IPS DF 4.7 (cell line): ENCODE measurements around the gene BLVRA.
A peak's percentile ranks its signal among the peaks of the same experiment; 100 is the strongest.
"Not testable (repeated sequence)": the region's sequence is repeated elsewhere in the genome, so short reads cannot be mapped to it uniquely, and the experiment has no call there.

Experiments
- DNase-seq: peaks from one replicate; pipeline ENCODE4 v3.0.0-alpha.2; 2013; ENCODE audit warnings: low spot score; ENCODE audit errors: extremely low read depth

Gene BLVRA, protein sequence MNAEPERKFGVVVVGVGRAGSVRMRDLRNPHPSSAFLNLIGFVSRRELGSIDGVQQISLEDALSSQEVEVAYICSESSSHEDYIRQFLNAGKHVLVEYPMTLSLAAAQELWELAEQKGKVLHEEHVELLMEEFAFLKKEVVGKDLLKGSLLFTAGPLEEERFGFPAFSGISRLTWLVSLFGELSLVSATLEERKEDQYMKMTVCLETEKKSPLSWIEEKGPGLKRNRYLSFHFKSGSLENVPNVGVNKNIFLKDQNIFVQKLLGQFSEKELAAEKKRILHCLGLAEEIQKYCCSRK

DNA sequence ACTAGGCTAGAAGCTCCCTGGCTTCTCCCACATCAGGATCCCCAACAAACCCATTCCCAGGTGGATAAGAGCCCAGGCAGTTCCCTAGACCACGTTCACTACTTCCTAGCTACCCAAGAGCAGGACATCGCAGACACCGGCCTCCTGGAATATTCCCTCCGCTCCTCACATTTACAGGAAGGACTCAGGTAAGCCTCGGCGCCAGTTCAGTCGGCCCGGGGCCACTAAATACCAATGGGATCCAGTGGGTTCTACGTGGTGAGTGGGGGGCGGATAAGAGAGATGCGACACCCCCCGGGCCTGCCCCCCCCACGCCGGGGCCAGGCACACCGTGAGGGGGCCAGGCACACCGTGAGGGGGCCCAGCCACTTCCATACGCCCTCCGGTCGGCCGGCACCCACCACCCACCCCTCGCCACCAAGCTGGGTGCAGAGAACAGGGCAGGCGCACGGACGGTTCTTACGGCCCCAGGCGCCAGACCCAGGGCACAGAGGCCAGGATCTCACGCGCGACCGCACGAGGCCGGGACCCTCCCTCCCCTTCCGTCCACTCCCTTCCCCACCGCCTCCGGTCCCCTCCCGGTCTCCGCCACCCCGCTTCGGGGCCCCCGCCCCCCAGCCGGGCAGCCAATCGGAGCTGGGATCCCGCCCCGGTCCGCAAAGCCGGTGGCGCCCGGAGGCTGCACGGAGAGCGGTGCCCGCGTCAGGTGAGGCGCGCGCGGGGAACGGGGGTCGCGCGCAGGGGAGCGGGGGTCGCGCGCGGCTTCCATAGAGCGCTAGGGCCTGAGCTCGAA, at the start of gene BLVRA:
Gene BLVRA (plus strand): TSS at position 652 of the 793 bp plus-strand sequence. CDS start 12,479 bp downstream, outside the sequence.
- DNase-seq = no peak

DNA sequence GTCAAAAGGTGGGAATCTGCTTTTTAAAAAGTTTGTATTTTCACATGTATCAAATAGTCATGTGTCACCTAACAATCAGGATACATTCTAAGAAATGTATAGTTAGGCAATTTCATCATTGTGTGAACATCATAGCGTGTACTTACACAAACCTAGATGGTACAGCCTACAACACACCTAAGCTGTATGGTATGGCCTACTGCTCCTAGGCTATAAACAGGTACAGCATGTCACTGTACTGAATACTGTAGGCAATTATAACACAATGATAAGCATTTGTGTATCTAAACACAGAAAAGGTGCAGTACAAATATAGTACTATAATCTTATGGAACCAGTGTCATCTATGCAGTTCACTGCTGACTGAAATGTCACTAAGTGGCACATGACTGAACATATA, 47.0 kb upstream of the BLVRA start:
- DNase-seq = no peak

DNA sequence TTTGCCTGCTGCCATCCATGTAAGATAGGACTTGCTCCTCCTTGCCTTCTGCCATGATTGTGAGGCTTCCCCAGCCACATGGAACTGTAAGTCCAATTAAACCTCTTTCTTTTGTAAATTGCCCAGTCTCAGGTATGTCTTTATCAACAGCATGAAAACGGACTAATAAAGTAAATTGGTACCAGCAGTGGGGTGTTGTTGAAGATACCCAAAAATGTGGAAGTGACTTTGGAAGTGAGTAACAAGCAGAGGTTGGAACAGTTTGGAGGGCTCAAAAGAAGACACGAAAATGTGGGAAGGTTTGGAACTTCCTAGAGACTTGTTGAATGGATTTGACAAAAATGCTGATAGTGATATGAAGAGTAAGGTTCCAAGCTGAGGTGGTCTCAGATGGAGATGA, 42.5 kb upstream of the BLVRA start:
- not testable (repeated sequence) for DNase-seq

DNA sequence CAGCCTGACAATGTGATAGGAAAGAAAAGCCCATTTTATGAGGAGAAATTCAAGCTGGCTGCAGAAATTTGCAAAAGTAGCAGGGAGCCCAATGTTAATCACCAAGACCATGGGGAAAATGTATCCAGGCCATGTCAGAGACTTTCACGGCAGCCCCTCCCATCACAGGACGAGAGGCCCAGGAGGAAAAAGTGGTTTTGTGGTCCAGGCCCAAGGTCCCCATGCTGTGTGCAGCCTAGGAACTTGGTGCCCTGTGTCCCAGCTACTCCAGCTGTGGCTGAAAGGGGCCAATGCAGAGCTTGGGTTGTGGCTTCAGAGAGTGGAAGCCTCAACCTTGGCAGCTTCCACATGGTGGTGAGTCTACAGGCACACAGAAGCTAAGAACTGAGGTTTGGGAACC, 41.9 kb upstream of the BLVRA start:
- no peak for DNase-seq

DNA sequence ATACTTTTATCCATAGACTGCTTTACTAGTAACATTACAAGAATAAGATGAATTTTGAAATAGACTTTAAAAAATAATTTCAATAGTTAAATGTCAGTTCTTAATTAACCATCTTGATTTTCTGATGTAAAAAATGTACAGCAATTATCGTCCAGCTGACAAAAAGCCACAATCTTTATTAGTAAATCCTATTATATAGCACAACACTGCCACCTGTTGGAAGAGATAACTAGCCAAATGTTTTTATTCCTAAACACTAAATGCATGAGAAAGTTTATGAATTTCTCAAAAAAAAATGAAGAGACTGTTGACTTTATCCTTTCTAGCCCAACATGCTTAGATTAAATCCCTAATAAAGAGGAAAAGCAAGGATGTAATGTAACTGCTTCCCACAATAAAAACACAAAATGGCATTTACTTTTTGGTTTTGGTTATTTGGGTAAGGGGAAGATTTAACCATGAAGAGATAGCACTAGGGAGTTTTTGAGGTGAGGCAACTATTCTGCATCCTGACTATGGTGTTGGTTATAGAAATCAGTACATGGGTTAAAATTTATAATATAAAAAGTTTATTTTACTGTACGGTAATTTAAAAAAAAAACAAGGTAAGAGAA, 37.2 kb upstream of the BLVRA start:
- DNase-seq = no peak

DNA sequence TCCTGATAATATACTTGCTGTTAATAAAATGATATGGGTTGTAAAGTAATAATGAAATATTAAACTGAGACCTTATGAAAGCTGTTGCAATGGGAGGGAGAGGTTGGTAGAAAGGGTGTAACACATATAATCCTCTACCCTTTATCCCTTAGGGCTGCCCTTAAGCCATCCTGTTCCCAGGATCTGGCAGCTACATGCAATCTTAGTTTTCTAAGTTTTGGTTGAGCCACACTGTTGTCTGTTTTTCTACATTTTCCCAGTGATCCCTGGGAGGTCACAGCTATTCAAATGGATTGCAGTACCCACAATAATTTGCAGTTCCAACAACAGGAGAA, 35.5 kb upstream of the BLVRA start:
- DNase-seq = no peak

DNA sequence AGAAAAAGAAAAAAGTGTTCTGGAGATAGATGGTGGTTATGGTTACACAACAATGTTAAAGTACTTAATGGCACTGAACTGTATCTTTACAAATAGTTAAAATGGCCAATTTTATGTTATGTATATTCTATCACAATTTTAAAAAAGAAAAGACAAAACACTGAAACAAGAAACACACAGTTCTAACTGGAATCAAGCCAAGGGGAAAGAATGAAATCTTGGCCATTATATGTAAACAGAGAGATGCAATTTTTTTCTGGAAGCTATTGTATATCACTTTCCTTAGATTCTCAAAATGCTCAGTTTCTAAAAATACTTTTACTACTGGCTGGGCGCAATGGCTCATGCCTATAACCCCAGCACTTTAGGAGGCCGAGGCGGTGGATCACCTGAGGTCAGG, 33.2 kb upstream of the BLVRA start:
- no peak for DNase-seq

DNA sequence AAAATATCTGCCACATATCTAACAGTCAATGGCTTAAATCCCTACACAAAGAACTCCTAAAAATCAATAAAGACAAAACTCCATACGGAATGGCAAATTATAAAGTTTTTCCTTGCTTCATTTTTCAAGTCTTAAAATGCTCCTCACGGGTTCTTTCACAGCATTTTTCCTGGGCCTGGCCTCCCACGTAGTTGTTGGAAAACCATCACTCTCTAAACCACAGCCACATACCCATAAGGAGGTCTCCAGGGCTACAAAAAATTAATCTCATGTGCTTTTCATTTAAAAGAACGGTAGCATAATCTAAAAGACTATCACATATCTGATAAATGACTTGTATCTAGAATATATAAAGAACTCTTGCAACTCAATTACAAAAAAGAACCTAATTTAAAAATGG, 32.0 kb upstream of the BLVRA start:
- DNase-seq = no peak

DNA sequence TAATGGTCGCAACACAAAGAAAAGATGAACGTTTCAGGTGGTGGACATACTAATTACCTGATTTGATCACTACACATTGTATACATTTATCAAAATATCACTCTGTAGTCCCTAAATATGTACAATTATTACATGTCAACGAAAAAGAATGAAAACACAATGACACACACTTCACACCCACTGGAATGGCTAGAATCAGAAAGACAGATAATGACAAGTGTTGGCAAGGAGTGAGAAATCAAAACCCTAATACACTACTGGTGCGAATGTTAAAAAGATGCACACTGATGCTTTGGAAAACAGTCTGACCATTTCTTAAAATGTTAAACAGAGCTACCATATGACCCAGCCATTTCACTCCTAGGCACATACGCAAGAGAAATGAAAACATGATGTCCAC, 31.5 kb upstream of the BLVRA start:
- DNase-seq = no peak

DNA sequence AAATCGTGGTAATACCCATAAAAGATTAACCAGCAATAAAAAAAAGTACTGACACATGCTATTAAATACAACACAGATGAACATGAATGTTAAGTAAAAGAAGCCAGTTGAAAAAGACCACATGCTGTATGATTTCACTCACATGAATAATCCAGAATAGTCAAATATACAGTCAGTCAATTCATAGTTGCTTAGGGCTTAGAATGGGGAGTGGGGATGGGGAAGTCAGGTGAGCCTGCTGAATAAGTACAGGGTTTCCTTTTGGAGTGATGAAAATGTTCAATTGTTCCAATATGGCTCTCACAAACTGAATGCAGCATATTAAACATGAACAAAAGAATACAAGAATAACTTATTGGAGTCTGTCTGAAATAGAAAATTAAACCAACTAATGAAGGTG, 31.0 kb upstream of the BLVRA start:
- DNase-seq = no peak

DNA sequence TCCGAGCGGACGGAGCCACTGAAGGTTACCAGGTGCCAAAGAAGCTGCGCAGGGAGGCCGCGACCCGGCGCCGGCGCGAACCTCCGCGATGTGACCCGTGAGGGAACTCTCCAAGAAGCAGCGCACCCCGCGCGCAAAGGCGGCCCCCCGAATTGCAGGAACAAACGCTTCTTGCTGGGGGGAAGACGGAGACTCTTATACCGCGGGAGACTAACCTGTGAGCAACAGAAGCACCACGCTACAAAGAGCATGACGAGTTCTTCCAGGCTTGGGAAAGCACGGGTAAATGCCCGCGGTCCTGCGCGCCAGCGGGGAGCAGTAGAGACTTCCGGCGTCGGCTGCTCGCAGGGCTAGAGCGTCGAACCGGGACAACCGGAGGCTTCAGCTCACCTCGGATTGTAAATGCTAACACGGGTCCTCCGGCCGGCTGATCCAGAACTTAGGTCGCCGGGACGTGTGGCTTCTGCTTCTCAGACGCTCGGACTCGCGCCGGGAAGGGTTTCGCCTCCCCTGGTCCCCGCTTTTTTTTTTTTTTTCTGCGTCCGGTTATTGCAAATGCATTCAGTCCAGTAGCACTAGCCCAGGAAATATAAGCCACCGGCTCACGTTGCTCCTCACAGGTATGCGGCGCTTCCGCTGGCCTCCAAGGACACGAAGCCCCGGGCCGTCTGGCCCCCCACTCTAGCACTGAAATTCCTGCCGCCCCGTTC, 29.1 kb upstream of the BLVRA start, which contains the start of gene COA1:
Gene COA1 (minus strand): TSS at position 310 of the 710 bp plus-strand sequence. CDS start 80,909 bp downstream, outside the sequence.
- peak; percentile 53 for DNase-seq

DNA sequence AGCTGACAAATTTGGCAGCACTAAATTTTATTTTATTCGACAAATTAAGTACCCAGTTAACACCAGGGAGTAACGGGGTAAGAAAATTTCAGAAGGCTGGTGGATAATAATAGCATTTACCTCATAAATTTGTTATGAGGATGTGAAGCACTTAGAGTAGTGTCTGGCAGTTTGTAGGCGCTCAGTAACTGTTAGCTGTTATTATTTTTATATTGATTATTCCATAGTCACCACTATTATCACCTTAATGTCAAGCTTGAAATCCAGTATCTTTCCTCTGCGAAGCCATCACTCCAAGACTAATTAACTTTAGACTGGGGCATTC, 28.6 kb upstream of the BLVRA start:
- DNase-seq = no peak

DNA sequence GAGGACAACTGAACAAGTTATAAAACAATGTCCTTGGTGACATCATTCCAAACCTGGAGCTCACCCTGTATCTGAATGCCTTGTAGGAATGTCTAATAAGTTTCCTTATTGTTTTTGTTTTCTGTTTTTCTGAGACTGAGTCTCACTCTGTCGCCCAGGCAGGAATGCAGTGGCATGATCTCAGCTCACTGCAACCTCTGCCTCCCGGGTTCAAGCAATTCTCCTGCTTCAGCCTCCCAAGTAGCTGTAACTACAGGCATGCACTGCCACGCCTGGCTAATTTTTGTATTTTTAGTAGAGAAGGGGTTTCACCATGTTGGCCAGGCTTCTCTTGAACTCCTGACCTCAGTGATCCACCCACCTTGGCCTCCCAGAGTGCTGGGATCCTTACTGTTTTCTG, 27.0 kb upstream of the BLVRA start:
- DNase-seq = not testable (repeated sequence)

DNA sequence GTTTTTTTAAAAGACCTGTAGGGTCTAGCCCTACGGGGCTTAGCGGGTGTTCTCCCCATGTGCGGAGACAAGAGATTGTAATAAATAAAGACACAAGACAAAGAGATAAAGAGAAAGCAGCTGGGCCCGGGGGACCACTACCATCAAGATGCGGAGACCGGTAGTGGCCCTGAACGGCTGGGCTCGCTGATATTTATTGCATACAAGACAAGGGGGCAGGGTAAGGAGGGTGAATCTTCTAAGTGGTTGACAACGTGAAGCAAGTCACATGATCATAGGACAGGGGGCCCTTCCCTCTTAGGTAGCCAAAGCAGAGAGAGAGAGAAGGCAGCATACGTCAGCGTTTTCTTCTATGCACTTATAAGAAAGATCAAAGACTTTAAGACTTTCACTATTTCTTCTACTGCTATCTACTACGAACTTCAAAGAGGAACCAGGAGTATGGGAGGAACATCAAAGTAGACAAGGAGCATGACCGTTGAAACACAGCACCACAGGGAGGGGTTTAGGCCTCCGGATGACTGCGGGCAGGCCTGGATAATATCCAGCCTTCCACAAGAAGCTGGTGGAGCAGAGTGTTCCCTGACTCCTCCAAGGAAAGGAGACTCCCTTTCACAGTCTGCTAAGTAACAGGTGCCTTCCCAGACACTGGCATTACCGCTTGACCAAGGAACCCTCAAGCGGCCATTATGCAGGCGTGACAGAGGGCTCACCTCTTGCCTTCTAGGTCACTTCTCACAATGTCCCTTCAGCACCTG, 23.7 kb upstream of the BLVRA start:
- DNase-seq = not testable (repeated sequence)

DNA sequence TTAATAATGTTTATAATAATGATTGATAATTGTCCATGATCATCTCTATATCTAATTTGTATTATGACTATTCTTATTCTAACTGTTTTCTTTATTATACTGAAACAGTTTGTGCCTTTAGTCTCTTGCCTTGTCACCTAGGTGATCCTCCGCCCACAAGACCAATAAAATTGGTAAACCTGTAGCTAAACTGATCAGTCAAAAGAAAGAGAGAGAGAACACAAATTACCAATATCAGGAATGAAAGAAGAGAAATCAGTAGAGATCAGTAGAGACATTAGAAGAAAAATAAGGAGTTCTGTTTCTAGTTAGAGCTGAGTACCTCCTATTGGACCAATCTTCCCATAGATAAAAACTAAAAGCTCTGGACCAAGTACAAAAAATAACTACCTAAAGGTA, 23.1 kb upstream of the BLVRA start:
- DNase-seq = no peak

DNA sequence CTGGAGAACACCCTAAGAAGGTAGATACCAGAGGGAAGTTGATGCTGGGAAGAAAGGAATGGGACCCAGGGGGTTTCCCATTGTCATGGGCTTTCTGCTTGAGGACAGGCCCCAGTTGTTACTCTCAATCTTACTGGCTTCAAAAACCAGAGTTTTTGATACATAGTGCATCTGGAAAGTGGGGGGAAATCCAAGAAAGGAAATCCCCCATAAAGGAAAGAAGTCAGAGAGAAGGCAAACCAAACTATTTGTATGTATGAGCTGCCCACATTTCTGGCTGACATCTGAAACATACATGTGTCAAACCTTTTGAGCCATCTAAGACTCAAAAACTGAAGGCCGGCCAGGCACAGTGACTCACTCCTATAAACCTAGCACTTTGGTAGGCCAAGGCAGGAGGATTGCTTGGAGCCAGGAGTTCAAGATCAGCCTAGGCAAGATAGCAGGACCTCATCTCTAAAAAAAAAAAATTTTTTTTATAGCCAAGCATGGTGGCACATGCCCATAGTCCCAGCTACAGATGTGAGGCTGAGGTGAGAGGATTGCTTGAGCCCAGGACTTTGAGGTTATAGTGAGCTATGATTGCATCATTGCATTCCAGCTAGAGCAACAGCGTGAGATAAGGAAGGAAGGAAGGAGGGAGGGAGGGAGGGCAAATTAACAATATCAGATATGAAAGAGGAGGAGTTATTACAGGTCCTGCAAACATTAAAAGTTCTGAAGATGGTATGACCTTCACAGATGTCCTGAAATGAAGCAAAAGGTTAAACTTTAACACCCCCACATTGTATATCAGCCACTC, 22.5 kb upstream of the BLVRA start:
- DNase-seq = no peak

DNA sequence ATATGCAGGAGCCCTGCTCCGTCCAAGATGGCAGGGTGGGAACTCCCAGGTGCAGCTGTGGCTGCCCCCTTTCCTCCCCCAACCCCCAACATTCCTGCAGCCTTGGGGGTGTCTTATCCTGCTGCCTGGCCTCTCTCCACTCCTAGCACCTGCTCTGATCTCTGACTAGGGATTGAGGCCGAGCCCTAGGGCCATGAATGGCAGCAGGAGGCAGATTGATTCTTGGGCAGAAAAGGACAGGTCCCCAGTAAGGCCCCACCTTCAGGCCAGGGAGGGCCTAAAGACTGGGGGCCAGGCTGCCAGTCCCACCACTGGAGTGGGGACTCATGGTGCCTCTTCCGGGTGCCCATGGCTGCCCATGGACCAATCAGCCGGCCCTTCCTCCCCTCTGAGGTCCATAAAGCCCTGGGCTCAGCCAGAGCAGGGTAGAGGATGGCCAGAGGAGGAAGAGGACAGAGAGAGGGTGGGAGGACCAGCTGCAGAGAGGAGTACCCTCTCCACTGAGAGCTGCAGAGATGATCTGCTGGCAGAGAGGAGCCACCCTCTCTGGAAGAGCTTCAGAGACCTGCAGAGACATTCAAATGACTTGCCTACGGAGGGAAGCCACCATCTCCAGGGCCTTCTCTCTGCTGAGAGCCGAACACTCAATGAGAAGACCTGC, 20.9 kb upstream of the BLVRA start:
- DNase-seq = no peak

DNA sequence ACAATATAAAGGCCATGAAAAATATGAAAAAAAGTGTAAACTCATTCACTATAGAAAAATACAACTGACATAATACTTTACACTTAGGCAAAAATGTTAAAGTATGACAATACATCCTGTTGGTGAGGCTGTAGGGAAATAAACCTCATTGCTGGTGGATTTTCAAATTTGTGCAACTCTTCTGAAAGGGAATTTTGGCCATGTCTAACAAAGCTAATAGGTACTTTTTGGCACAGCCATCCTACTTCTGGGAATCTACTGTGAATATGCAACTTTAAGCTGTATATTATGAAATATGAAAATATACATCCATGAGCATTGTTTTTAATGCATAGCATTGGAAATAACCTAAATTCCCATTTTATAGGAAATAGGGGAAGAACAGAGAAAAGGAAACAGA, 15.8 kb upstream of the BLVRA start:
- no peak for DNase-seq

DNA sequence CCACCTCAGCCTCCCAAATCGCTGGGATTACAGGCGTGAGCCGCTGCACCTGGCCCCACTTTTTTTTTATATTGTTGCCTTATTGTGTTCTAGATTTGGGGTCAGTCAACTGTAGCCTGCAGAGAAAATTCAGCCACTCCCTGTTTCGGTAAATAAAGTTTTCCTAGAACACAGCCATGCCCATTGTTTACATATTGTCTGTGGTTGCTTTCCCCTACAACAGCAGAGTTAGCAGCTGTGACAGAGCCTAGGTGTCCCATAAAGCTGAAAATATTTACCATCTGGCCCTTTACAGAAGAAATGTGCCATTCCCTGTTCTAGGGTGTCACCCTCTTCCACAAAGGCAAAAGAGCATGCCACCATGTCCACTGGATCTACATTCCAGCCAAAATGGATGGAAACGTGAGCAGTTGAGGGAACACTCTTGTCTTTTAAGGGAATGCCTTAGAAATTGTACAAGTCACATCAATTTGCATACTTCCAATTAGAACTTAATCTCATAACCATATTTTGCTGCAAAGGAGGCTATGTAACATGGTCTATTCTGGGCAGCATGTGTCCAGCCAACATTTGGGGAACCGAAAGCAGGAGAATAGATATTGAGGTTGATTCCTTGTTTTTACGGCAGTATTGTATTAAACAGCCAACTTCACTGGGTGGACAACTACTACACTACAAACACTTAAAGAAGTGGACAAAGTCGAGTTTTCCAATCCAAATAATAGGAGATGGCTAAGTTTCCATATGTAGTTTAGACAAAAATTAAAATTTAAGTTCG, 11.0 kb upstream of the BLVRA start:
- DNase-seq = no peak
